HEK293 (cell line): Measurements from ENCODE around the gene ASAP2.

ENCODE experiments used
- CTCF ChIP-seq: fragments of 450-650 bp; formaldehyde crosslinking; IDR thresholded peaks from 2 replicates; pipeline ENCODE4 v1.5.1; 2016; ENCODE audit warnings: missing biosample characterization, missing genetic modification characterization
- KLF9 ChIP-seq: fragments of 450-650 bp; formaldehyde crosslinking; IDR thresholded peaks from 2 replicates; pipeline ENCODE4 v1.5.1; 2016; ENCODE audit warnings: missing biosample characterization, missing genetic modification characterization, low read depth
- REST ChIP-seq: fragments of 450-650 bp; formaldehyde crosslinking; IDR thresholded peaks from 2 replicates; pipeline ENCODE4 v1.5.1; 2016; ENCODE audit warnings: missing biosample characterization, missing genetic modification characterization
- TRIM28 ChIP-seq: IDR thresholded peaks from 2 replicates; pipeline ENCODE4 v1.6.1; 2011; ENCODE audit warnings: low read length, control low read depth, borderline replicate concordance
- ZFP69B ChIP-seq: fragments of 450-650 bp; formaldehyde crosslinking; IDR thresholded peaks from 2 replicates; pipeline ENCODE4 v1.5.1; 2016; ENCODE audit warnings: missing biosample characterization, missing genetic modification characterization
- ZNF138 ChIP-seq: fragments of 450-650 bp; formaldehyde crosslinking; IDR thresholded peaks from 2 replicates; pipeline ENCODE4 v1.5.1; 2016; ENCODE audit warnings: missing biosample characterization, missing genetic modification characterization, borderline replicate concordance
- ZNF23 ChIP-seq: fragments of 450-650 bp; formaldehyde crosslinking; IDR thresholded peaks from 2 replicates; pipeline ENCODE4 v1.5.1; 2016; ENCODE audit warnings: missing biosample characterization, missing genetic modification characterization, borderline replicate concordance
- ZNF24 ChIP-seq: fragments of 450-650 bp; formaldehyde crosslinking; IDR thresholded peaks from 2 replicates; pipeline ENCODE4 v1.5.1; 2016; ENCODE audit warnings: missing biosample characterization, missing genetic modification characterization
- ZNF324 ChIP-seq: fragments of 450-650 bp; formaldehyde crosslinking; IDR thresholded peaks from 2 replicates; pipeline ENCODE4 v1.5.1; 2016; ENCODE audit warnings: missing biosample characterization, missing genetic modification characterization
- ZNF558 ChIP-seq: fragments of 450-650 bp; formaldehyde crosslinking; IDR thresholded peaks from 2 replicates; pipeline ENCODE4 v1.5.1; 2016; ENCODE audit warnings: missing biosample characterization, missing genetic modification characterization
- ZNF561 ChIP-seq: fragments of 450-650 bp; IDR thresholded peaks from 2 replicates; pipeline ENCODE4 v1.5.1; 2018; ENCODE audit warnings: missing biosample characterization, missing genetic modification characterization, borderline replicate concordance
- ZNF639 ChIP-seq: fragments of 450-650 bp; formaldehyde crosslinking; IDR thresholded peaks from 2 replicates; pipeline ENCODE4 v1.5.1; 2016; ENCODE audit warnings: missing biosample characterization, missing genetic modification characterization
- ZNF785 ChIP-seq: fragments of 450-650 bp; formaldehyde crosslinking; IDR thresholded peaks from 2 replicates; pipeline ENCODE4 v1.5.1; 2016; ENCODE audit warnings: missing biosample characterization, missing genetic modification characterization

- TF ChIP-seq ZNF138 (no peak), ZNF24 (no peak), CTCF (tag by site-specific recombination) (no peak), ZNF23 (tag by site-specific recombination) (no peak), ZNF558 (no peak), ZNF561 (no peak), REST (tag by site-specific recombination) (no peak), TRIM28 (no peak), ZNF639 (tag by site-specific recombination) (no peak), ZNF785 (tag by site-specific recombination) (no peak), ZNF324 (tag by site-specific recombination) (no peak), ZFP69B (tag by site-specific recombination) (no peak), KLF9 (tag by site-specific recombination) (no peak)
Observed at GRCh38 chr2:9279426-9279825, 72.8 kb downstream of the ASAP2 start.
